Body of pancreas (tissue), 4 donors: ENCODE measurements around the gene GLRX3. TPM values are rescaled to one million over a fixed set of nuclear protein-coding genes. Genes with fewer than 3 reads are reported as not detected.
"Not testable (repeated sequence)": the region's sequence is repeated elsewhere in the genome, so short reads cannot be mapped to it uniquely, and the experiment has no call there.

Source experiments
- ATAC-seq: fragments of 150-250 bp; one replicate; pipeline ENCODE4 v1.9.1; 2016
- DNase-seq, 4 donors: peaks; one replicate each; pipeline ENCODE4 v3.0.0-alpha.2; 2019
- H3K27ac ChIP-seq, 4 donors: fragments of 200-600 bp; sonication (generic); 1 replicate in 3 of 4; 2 replicates in 1 of 4; pipeline versions ENCODE4 v1.5.1 to v1.6.1; 2016 to 2019; ENCODE audit warnings: mild to moderate bottlenecking in 1 of 4, mixed read lengths in 1 of 4, moderate library complexity in 1 of 4
- H3K27me3 ChIP-seq, 2 donors: fragments of 200-600 bp; sonication (generic); one replicate each; pipeline ENCODE4 v1.6.0; 2016; ENCODE audit warnings: mild to moderate bottlenecking in 1 of 2
- H3K36me3 ChIP-seq, 2 donors: fragments of 200-600 bp; sonication (generic); replicated peaks in 1 of 2; 2 replicates each; pipeline ENCODE4 v1.5.1; 2016; ENCODE audit warnings: low read depth in 2 of 2; ENCODE audit not compliant: insufficient read depth in 1 of 2
- H3K4me1 ChIP-seq: fragments of 200-600 bp; sonication (generic); one replicate; pipeline ENCODE4 v1.6.0; 2016
- H3K4me3 ChIP-seq, 2 donors: fragments of 200-600 bp; sonication (generic); 1 replicate in 1 of 2; 2 replicates in 1 of 2; pipeline ENCODE4 v1.5.1; 2016 to 2019
- H3K9me3 ChIP-seq, 3 donors: fragments of 200-600 bp; sonication (generic); 1 replicate in 2 of 3; 2 replicates in 1 of 3; pipeline ENCODE4 v1.5.1; 2016
- CTCF ChIP-seq, 7 experiments: fragments of 450-650 bp in 4 of 7; fragments of 200-600 bp in 3 of 7; sonication (generic) in 3 of 7; IDR thresholded peaks; one replicate each; pipeline ENCODE4 v1.5.1; 2016 to 2019; ENCODE audit warnings: antibody characterized with exemption in 7 of 7
- POLR2A ChIP-seq, 3 donors: fragments of 450-650 bp; IDR thresholded peaks; one replicate each; pipeline ENCODE4 v1.6.1; 2016; ENCODE audit warnings: antibody characterized with exemption in 3 of 3, mild to moderate bottlenecking in 2 of 3
- WGBS, 2 donors: methylation state at CpG; one replicate each; pipeline ENCODE4 v1.1.5; 2017; 5-methylcytosine and 5-hydroxymethylcytosine counted together
- intact Hi-C: fragments of 100-400 bp; cut with DNase I; formaldehyde crosslinking; loops from one replicate; pipeline ENCODE4 v1.15.1; 2023
- total RNA-seq, 2 donors: library from RNA; depleted of rRNA; stranded (reverse); fragments of >200 nt; gene quantifications; one replicate each; pipeline ENCODE4 v1.1.0, GENCODE V29; 2016

GLRX3 gene
- total RNA-seq, 2 donors from 2014 or later, result 13.2 to 24.4 TPM

DNA sequence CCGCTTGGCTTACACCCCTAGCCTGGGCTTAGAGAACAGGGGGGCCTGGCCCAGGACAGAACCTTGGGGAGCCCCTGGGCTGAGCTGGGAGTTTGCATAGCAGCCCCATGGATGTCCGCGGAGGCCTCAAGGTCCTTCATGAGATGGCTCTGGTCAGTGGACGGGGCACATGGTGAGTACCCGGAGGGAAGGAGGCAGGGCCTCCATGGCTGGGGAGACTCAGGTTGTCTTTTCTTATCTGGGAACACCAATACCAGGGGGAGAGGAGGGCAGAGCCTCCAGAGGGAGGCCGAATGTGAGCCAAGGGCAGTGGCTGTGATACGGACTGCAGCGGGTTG lies 64.8 kb downstream of the GLRX3 start:
- TF ChIP-seq CTCF (IDR thresholded peaks at IDR 0.05) (no peak), POLR2A (IDR thresholded peaks at IDR 0.05) (no peak)
- H3K4me3 ChIP-seq, result no peak overlapping the region
- H3K27me3 ChIP-seq, result no peaks in the 10 kb centered on the region
- ATAC-seq (no peak), DNase-seq (no peak)
- H3K9me3 ChIP-seq, result no peaks in the 10 kb centered on the region
- 61 to 77% methylated on average over 5 of the region's 8 CpGs for WGBS, 2 donors
- intact Hi-C loops, result no loop called here
- no peak overlapping the region for H3K27ac ChIP-seq
- H3K4me1 ChIP-seq, result no peaks in the 10 kb centered on the region
- H3K36me3 ChIP-seq, result no peaks in the 10 kb centered on the region

DNA sequence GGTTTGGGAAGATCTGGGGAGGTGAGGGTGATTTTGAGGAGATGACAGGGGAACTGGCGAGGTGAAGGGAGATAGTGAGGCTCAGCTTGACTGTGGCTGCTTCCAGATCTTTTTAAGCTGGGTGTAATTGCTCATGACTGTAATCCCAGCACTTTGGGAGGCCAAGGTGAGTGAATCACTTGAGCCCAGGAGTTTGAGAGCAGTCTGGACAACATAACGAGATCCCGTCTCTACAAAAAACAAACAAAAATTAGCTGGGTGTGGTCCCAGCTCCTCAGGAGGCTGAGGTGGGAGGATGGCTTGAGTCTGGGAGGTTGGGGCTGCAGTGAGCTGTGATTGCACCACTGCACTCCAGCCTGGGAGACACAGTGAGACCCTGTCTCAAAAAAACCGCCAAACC lies 66.0 kb downstream of the GLRX3 start:
- intact Hi-C loops, H3K27me3 ChIP-seq, H3K36me3 ChIP-seq, H3K9me3 ChIP-seq, H3K4me1 ChIP-seq, H3K4me3 ChIP-seq, H3K27ac ChIP-seq, ATAC-seq, DNase-seq: not testable (repeated sequence)
- 38 to 44% methylated on average over 4 of the region's 4 CpGs for WGBS, 2 donors

- no peak overlapping the region for H3K4me3 ChIP-seq
- no peak for DNase-seq
- ATAC-seq, result no peak
- no peak overlapping the region for H3K27ac ChIP-seq
- no peak for TF ChIP-seq POLR2A (IDR thresholded peaks at IDR 0.05)
- TF ChIP-seq CTCF (IDR thresholded peaks at IDR 0.05), result no peak
- H3K9me3 ChIP-seq, result no peaks in the 10 kb centered on the region
- 75 to 77% methylated on average over 13 to 29 of the region's 29 CpGs for WGBS, 2 donors
- no peaks in the 10 kb centered on the region for H3K36me3 ChIP-seq
- no peaks in the 10 kb centered on the region for H3K4me1 ChIP-seq
- intact Hi-C loops, result no loop called here
- no peaks in the 10 kb centered on the region for H3K27me3 ChIP-seq
Measured at GRCh38 chr10:130202984-130203621, 66.9 kb downstream of the GLRX3 start.

DNA sequence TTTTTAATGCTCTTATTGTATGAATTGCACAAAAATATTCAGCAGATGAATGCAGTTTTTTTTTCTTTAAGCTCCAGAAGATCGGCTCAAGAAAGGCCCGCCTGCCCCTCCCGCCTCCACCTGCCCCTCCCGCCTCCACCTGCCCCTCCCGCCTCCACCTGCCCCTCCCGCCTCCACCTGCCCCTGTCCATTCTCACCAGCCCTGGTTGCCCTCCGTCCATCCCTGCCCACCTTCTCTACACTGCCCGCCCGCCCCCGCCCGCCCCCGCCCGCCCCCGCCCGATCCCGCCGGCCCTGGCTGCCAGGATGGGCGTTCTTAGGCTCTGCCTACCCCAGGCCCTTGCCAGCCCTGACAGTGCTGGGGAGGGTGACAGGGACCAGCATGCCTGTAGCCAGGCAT lies 67.4 kb downstream of the GLRX3 start:
- H3K4me1 ChIP-seq, result no peaks in the 10 kb centered on the region
- intact Hi-C loops, result no loop called here
- no peaks in the 10 kb centered on the region for H3K36me3 ChIP-seq
- DNase-seq, result no peak
- H3K4me3 ChIP-seq, result no peak overlapping the region
- no peak overlapping the region for H3K27ac ChIP-seq
- no peaks in the 10 kb centered on the region for H3K27me3 ChIP-seq
- H3K9me3 ChIP-seq, result no peaks in the 10 kb centered on the region
- WGBS, 2 donors, result 20 to 29% methylated on average over 5 to 7 of the region's 18 CpGs
- ATAC-seq, result no peak
- TF ChIP-seq POLR2A (IDR thresholded peaks at IDR 0.05) (no peak), CTCF (IDR thresholded peaks at IDR 0.05) (no peak)

GRCh38 chr10:130206216-130206737 lies 70.1 kb downstream of the GLRX3 start:
- Histone ChIP-seq H3K27me3 (no peaks in the 10 kb centered on the region), H3K27ac (no peak overlapping the region), H3K36me3 (no peaks in the 10 kb centered on the region), H3K4me1 (no peaks in the 10 kb centered on the region), H3K4me3 (no peak overlapping the region), H3K9me3 (no peaks in the 10 kb centered on the region)
- intact Hi-C loops, result no loop called here
- no peak for ATAC-seq
- no peak for DNase-seq
- WGBS, 2 donors, result 74 to 82% methylated on average over 14 of the region's 14 CpGs
- TF ChIP-seq CTCF (IDR thresholded peaks at IDR 0.05), result no peak
- TF ChIP-seq POLR2A (IDR thresholded peaks at IDR 0.05), result no peak
